Stomach (tissue), 4 donors: ENCODE measurements around the gene LYZ.

ENCODE experiments used
- POLR2A ChIP-seq, 4 donors: fragments of 450-650 bp; IDR thresholded peaks; one replicate each; pipeline ENCODE4 v1.6.1; 2016; ENCODE audit warnings: antibody characterized with exemption in 4 of 4, control low read depth in 2 of 4, mild to moderate bottlenecking in 1 of 4, moderate library complexity in 1 of 4
- POLR2AphosphoS5 ChIP-seq, 3 donors: sonication (generic); formaldehyde crosslinking; IDR thresholded peaks; one replicate each; pipeline ENCODE4 v1.6.1; 2016; ENCODE audit warnings: antibody characterized with exemption in 3 of 3
- TF ChIP-seq, protein P1 (sequence below), 7 experiments: fragments of 450-650 bp in 4 of 7; fragments of 200-600 bp in 3 of 7; sonication (generic) in 3 of 7; IDR thresholded peaks; one replicate each; pipeline ENCODE4 v1.5.1; 2016 to 2019; ENCODE audit warnings: antibody characterized with exemption in 7 of 7, control low read depth in 2 of 7, mild to moderate bottlenecking in 1 of 7

GRCh38 chr12:69388371-69388770, 40.2 kb downstream of the LYZ start:
- TF ChIP-seq POLR2A (IDR thresholded peaks at IDR 0.05): no peak
- TF ChIP-seq, protein P1, sequence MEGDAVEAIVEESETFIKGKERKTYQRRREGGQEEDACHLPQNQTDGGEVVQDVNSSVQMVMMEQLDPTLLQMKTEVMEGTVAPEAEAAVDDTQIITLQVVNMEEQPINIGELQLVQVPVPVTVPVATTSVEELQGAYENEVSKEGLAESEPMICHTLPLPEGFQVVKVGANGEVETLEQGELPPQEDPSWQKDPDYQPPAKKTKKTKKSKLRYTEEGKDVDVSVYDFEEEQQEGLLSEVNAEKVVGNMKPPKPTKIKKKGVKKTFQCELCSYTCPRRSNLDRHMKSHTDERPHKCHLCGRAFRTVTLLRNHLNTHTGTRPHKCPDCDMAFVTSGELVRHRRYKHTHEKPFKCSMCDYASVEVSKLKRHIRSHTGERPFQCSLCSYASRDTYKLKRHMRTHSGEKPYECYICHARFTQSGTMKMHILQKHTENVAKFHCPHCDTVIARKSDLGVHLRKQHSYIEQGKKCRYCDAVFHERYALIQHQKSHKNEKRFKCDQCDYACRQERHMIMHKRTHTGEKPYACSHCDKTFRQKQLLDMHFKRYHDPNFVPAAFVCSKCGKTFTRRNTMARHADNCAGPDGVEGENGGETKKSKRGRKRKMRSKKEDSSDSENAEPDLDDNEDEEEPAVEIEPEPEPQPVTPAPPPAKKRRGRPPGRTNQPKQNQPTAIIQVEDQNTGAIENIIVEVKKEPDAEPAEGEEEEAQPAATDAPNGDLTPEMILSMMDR (IDR thresholded peaks at IDR 0.05): peak in 5 of 7 experiments; percentile 26 to 57 (median 47)
- no peak for TF ChIP-seq POLR2AphosphoS5 (IDR thresholded peaks at IDR 0.05)
